Liver (tissue), 3 donors: Measurements from ENCODE around the gene PIGT.

Experiments used
- SP1 ChIP-seq: IDR thresholded peaks from 2 replicates; pipeline ENCODE4 v1.6.1; 2018; ENCODE audit warnings: antibody characterized with exemption, mild to moderate bottlenecking
- TAF1 ChIP-seq: conservative IDR thresholded peaks from 2 replicates; pipeline ENCODE4 v1.6.1; 2016; ENCODE audit warnings: antibody characterized with exemption, mild to moderate bottlenecking
- TF ChIP-seq, protein P1 (sequence below): fragments of 150-350 bp; IDR thresholded peaks from 2 replicates; pipeline ENCODE4 v1.5.1; 2017; ENCODE audit warnings: improper control_type of control experiment, low read depth, low read length; ENCODE audit not compliant: missing input control
- donor health status: healthy.
- donor health status: healthy.

DNA sequence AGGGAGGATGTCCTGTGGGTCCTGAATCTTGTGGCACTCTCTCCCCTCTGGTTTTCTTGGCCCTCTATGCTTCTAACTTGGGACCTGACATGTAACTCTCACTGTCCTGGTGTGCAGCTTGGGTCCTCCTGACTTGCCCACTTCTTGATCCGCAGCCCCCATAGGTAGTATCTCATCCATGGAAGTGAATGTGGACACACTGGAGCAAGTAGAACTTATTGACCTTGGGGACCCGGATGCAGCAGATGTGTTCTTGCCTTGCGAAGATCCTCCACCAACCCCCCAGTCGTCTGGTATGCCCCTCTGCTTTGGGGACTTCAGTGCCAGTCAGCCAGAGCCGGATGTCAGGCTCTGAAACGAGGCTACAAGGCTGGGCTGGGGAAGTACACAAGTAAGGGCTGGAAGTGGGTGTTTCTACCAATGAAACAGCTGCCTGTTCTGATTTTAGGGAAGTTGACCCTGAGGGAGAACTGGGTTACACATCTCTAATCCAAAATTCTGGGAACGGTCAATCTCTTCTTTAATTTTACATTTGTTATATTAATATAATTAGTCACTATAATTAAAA lies 7.2 kb upstream of the PIGT start:
- TF ChIP-seq SP1 (no peak), TAF1 (no peak)
- TF ChIP-seq, protein P1, sequence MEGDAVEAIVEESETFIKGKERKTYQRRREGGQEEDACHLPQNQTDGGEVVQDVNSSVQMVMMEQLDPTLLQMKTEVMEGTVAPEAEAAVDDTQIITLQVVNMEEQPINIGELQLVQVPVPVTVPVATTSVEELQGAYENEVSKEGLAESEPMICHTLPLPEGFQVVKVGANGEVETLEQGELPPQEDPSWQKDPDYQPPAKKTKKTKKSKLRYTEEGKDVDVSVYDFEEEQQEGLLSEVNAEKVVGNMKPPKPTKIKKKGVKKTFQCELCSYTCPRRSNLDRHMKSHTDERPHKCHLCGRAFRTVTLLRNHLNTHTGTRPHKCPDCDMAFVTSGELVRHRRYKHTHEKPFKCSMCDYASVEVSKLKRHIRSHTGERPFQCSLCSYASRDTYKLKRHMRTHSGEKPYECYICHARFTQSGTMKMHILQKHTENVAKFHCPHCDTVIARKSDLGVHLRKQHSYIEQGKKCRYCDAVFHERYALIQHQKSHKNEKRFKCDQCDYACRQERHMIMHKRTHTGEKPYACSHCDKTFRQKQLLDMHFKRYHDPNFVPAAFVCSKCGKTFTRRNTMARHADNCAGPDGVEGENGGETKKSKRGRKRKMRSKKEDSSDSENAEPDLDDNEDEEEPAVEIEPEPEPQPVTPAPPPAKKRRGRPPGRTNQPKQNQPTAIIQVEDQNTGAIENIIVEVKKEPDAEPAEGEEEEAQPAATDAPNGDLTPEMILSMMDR = no peak
